ENCODE data around the gene SYTL3. TPM values are rescaled to one million over a fixed set of nuclear protein-coding genes. Genes with fewer than 3 reads are reported as not detected.
"Not testable (repeated sequence)": the region's sequence is repeated elsewhere in the genome, so short reads cannot be mapped to it uniquely, and the experiment has no call there.

The SYTL3 gene
- total RNA-seq, 1 donor from 2014 or later = 8.7 TPM

- H3K36me3 ChIP-seq = peaks cover 86% of the 10 kb centered on the region
- no peak overlapping the region for H3K4me3 ChIP-seq
- peaks cover 13% of the 10 kb centered on the region for H3K4me1 ChIP-seq
- no peak overlapping the region for H3K27ac ChIP-seq
- DNase-seq (no peak), ATAC-seq (peak; percentile 37)
- intact Hi-C loops (cut with DNase I) = no loop called here
- no peaks in the 10 kb centered on the region for H3K9me3 ChIP-seq
- H3K27me3 ChIP-seq = no peaks in the 10 kb centered on the region
- no peak for TF ChIP-seq CTCF (IDR thresholded peaks at IDR 0.05)
Measured at GRCh38 chr6:158785036-158785435, 135.2 kb downstream of the SYTL3 start.

- intact Hi-C loops (cut with DNase I) = no loop called here
Measured at GRCh38 chr6:158786645-158787304, 136.9 kb downstream of the SYTL3 start.

GRCh38 chr6:158787395-158787794 lies 137.5 kb downstream of the SYTL3 start:
- DNase-seq (no peak), ATAC-seq (no peak)
- H3K9me3 ChIP-seq = no peaks in the 10 kb centered on the region
- intact Hi-C loops (cut with DNase I) = no loop called here
- no peak overlapping the region for H3K4me3 ChIP-seq
- H3K36me3 ChIP-seq = peaks cover 62% of the 10 kb centered on the region
- peaks cover 15% of the 10 kb centered on the region for H3K4me1 ChIP-seq
- no peak overlapping the region for H3K27ac ChIP-seq
- no peak for TF ChIP-seq CTCF (IDR thresholded peaks at IDR 0.05)
- no peaks in the 10 kb centered on the region for H3K27me3 ChIP-seq

More at GRCh38 chr6:158786645-158787304, 136.9 kb downstream of the SYTL3 start:
- TF ChIP-seq CTCF (IDR thresholded peaks at IDR 0.05) = no peak
- Histone ChIP-seq H3K4me3 (no peak overlapping the region), H3K36me3 (peaks cover 68% of the 10 kb centered on the region), H3K27me3 (no peaks in the 10 kb centered on the region), H3K27ac (no peak overlapping the region), H3K9me3 (no peaks in the 10 kb centered on the region), H3K4me1 (peaks cover 14% of the 10 kb centered on the region)
- ATAC-seq (no peak), DNase-seq (no peak)

GRCh38 chr6:158789115-158789917 lies 139.5 kb downstream of the SYTL3 start:
- no peak for TF ChIP-seq CTCF (IDR thresholded peaks at IDR 0.05)
- DNase-seq = no peak
- peak; percentile 18 for ATAC-seq
- Histone ChIP-seq H3K4me3 (no peak overlapping the region), H3K36me3 (peaks cover 43% of the 10 kb centered on the region), H3K27ac (no peak overlapping the region), H3K9me3 (no peaks in the 10 kb centered on the region), H3K27me3 (no peaks in the 10 kb centered on the region), H3K4me1 (peaks cover 31% of the 10 kb centered on the region)
- intact Hi-C loops (cut with DNase I) = no loop called here

GRCh38 chr6:158791274-158791855 lies 141.5 kb downstream of the SYTL3 start:
- peaks cover 46% of the 10 kb centered on the region for H3K4me1 ChIP-seq
- no peak for TF ChIP-seq CTCF (IDR thresholded peaks at IDR 0.05)

GRCh38 chr6:158792505-158792904 lies 142.7 kb downstream of the SYTL3 start:
- H3K9me3 ChIP-seq; ATAC-seq; H3K4me3 ChIP-seq; H3K27me3 ChIP-seq; intact Hi-C loops (cut with DNase I); DNase-seq; H3K27ac ChIP-seq: not testable (repeated sequence)
- Histone ChIP-seq H3K36me3 (peaks cover 18% of the 10 kb centered on the region), H3K4me1 (peaks cover 56% of the 10 kb centered on the region)

More at GRCh38 chr6:158791274-158791855, 141.5 kb downstream of the SYTL3 start:
- Histone ChIP-seq H3K27me3 (no peaks in the 10 kb centered on the region), H3K36me3 (peaks cover 29% of the 10 kb centered on the region), H3K9me3 (no peaks in the 10 kb centered on the region), H3K4me3 (no peak overlapping the region), H3K27ac (no peak overlapping the region)
- ATAC-seq (no peak), DNase-seq (no peak)
- intact Hi-C loops (cut with DNase I) = no loop called here
